ENCODE measurements around the gene LMNTD1. TPM values are rescaled to one million over a fixed set of nuclear protein-coding genes. Genes with fewer than 3 reads are reported as not detected.

LMNTD1 gene
- total RNA-seq, 1 donor from 2014 or later, result not detected

GRCh38 chr12:25533150-25533549, 19.9 kb downstream of the LMNTD1 start:
- TF ChIP-seq CTCF (IDR thresholded peaks at IDR 0.05; ENCODE audit: unreplicated experiment), result no peak
- Mint-ChIP-seq H3K4me1 (ENCODE audit: unreplicated experiment) (peaks cover 2% of the 10 kb centered on the region), H3K4me3 (ENCODE audit: unreplicated experiment) (no peak overlapping the region), H3K27me3 (ENCODE audit: unreplicated experiment) (peaks cover 3% of the 10 kb centered on the region), H3K9me3 (ENCODE audit: unreplicated experiment) (no peaks in the 10 kb centered on the region), H3K36me3 (ENCODE audit: low read depth, unreplicated experiment) (no peaks in the 10 kb centered on the region), H3K27ac (ENCODE audit: unreplicated experiment) (no peak overlapping the region)
- DNase-seq (ENCODE audit: low spot score), result no peak

GRCh38 chr12:25531502-25532052, 21.5 kb downstream of the LMNTD1 start:
- TF ChIP-seq CTCF (IDR thresholded peaks at IDR 0.05; ENCODE audit: unreplicated experiment), result no peak
- DNase-seq (ENCODE audit: low spot score), result no peak
- Mint-ChIP-seq H3K4me1 (ENCODE audit: unreplicated experiment) (peaks cover 2% of the 10 kb centered on the region), H3K36me3 (ENCODE audit: low read depth, unreplicated experiment) (no peaks in the 10 kb centered on the region), H3K9me3 (ENCODE audit: unreplicated experiment) (no peaks in the 10 kb centered on the region), H3K27ac (ENCODE audit: unreplicated experiment) (no peak overlapping the region), H3K27me3 (ENCODE audit: unreplicated experiment) (peaks cover 3% of the 10 kb centered on the region), H3K4me3 (ENCODE audit: unreplicated experiment) (no peak overlapping the region)

GRCh38 chr12:25529738-25530137, 23.3 kb downstream of the LMNTD1 start:
- peaks cover 2% of the 10 kb centered on the region for H3K4me1 Mint-ChIP-seq (ENCODE audit: unreplicated experiment)
- H3K4me3 Mint-ChIP-seq (ENCODE audit: unreplicated experiment), result no peak overlapping the region
- peaks cover 3% of the 10 kb centered on the region for H3K27me3 Mint-ChIP-seq (ENCODE audit: unreplicated experiment)
- H3K9me3 Mint-ChIP-seq (ENCODE audit: unreplicated experiment), result no peaks in the 10 kb centered on the region
- no peaks in the 10 kb centered on the region for H3K36me3 Mint-ChIP-seq (ENCODE audit: low read depth, unreplicated experiment)
- DNase-seq (ENCODE audit: low spot score), result no peak
- H3K27ac Mint-ChIP-seq (ENCODE audit: unreplicated experiment), result no peak overlapping the region
- TF ChIP-seq CTCF (IDR thresholded peaks at IDR 0.05; ENCODE audit: unreplicated experiment), result no peak

- no peak for TF ChIP-seq CTCF (IDR thresholded peaks at IDR 0.05; ENCODE audit: unreplicated experiment)
- H3K4me3 Mint-ChIP-seq (ENCODE audit: unreplicated experiment), result no peak overlapping the region
- H3K9me3 Mint-ChIP-seq (ENCODE audit: unreplicated experiment), result no peaks in the 10 kb centered on the region
- no peak overlapping the region for H3K27ac Mint-ChIP-seq (ENCODE audit: unreplicated experiment)
- DNase-seq (ENCODE audit: low spot score), result no peak
- no peaks in the 10 kb centered on the region for H3K36me3 Mint-ChIP-seq (ENCODE audit: low read depth, unreplicated experiment)
- no peaks in the 10 kb centered on the region for H3K27me3 Mint-ChIP-seq (ENCODE audit: unreplicated experiment)
- H3K4me1 Mint-ChIP-seq (ENCODE audit: unreplicated experiment), result no peaks in the 10 kb centered on the region
Observed at GRCh38 chr12:25526778-25527177, 26.3 kb downstream of the LMNTD1 start.

- Mint-ChIP-seq H3K9me3 (ENCODE audit: unreplicated experiment) (no peaks in the 10 kb centered on the region), H3K27me3 (ENCODE audit: unreplicated experiment) (no peaks in the 10 kb centered on the region), H3K4me1 (ENCODE audit: unreplicated experiment) (no peaks in the 10 kb centered on the region)
Observed at GRCh38 chr12:25524366-25524765, 28.7 kb downstream of the LMNTD1 start.

More at GRCh38 chr12:25524366-25524765, 28.7 kb downstream of the LMNTD1 start:
- no peak overlapping the region for H3K27ac Mint-ChIP-seq (ENCODE audit: unreplicated experiment)
- no peaks in the 10 kb centered on the region for H3K36me3 Mint-ChIP-seq (ENCODE audit: low read depth, unreplicated experiment)
- no peak for TF ChIP-seq CTCF (IDR thresholded peaks at IDR 0.05; ENCODE audit: unreplicated experiment)
- no peak for DNase-seq (ENCODE audit: low spot score)
- no peak overlapping the region for H3K4me3 Mint-ChIP-seq (ENCODE audit: unreplicated experiment)

Measured in endothelial cell (in vitro differentiated cells).